ENCODE results near the gene APBB1IP. TPM values are rescaled to one million over a fixed set of nuclear protein-coding genes. Genes with fewer than 3 reads are reported as not detected.
"Not testable (repeated sequence)": the region's sequence is repeated elsewhere in the genome, so short reads cannot be mapped to it uniquely, and the experiment has no call there.

Gene APBB1IP
- total RNA-seq, 1 experiment from 2014 or later = not detected

GRCh38 chr10:26468700-26469099 is 30.6 kb downstream of the APBB1IP start:
- no peak overlapping the region for H3K27ac Mint-ChIP-seq (ENCODE audit: low read depth, unreplicated experiment)
- no peaks in the 10 kb centered on the region for H3K27me3 Mint-ChIP-seq (ENCODE audit: insufficient read depth, unreplicated experiment)
- peaks cover 8% of the 10 kb centered on the region for H3K4me1 Mint-ChIP-seq (ENCODE audit: insufficient read depth, unreplicated experiment)
- BruUV-seq (replicated peaks) = no TSS peak
- H3K4me3 Mint-ChIP-seq (ENCODE audit: unreplicated experiment) = no peak overlapping the region
- no peaks in the 10 kb centered on the region for H3K9me3 Mint-ChIP-seq (ENCODE audit: unreplicated experiment)
- intact Hi-C loops (cut with micrococcal nuclease) = no loop called here
- H3K36me3 Mint-ChIP-seq (ENCODE audit: insufficient read depth, unreplicated experiment) = peaks cover 7% of the 10 kb centered on the region
- POLR2A ChIA-PET = no interaction called here
- no peak for DNase-seq (ENCODE audit: unreplicated experiment)
- no peak for TF ChIP-seq CTCF (IDR thresholded peaks at IDR 0.05; ENCODE audit: unreplicated experiment)
- CTCF ChIA-PET = no interaction called here

GRCh38 chr10:26472492-26472778 is 34.3 kb downstream of the APBB1IP start:
- no peak overlapping the region for H3K27ac Mint-ChIP-seq (ENCODE audit: low read depth, unreplicated experiment)
- peaks cover 8% of the 10 kb centered on the region for H3K4me1 Mint-ChIP-seq (ENCODE audit: insufficient read depth, unreplicated experiment)
- ChIA-PET POLR2A (no interaction called here), CTCF (no interaction called here)
- no peak for TF ChIP-seq CTCF (IDR thresholded peaks at IDR 0.05; ENCODE audit: unreplicated experiment)
- peaks cover 7% of the 10 kb centered on the region for H3K36me3 Mint-ChIP-seq (ENCODE audit: insufficient read depth, unreplicated experiment)
- no TSS peak for BruUV-seq (replicated peaks)
- no peak overlapping the region for H3K4me3 Mint-ChIP-seq (ENCODE audit: unreplicated experiment)
- DNase-seq (ENCODE audit: unreplicated experiment) = no peak
- H3K9me3 Mint-ChIP-seq (ENCODE audit: unreplicated experiment) = no peaks in the 10 kb centered on the region
- no peaks in the 10 kb centered on the region for H3K27me3 Mint-ChIP-seq (ENCODE audit: insufficient read depth, unreplicated experiment)
- intact Hi-C loops (cut with micrococcal nuclease) = no loop called here

GRCh38 chr10:26474026-26474425 is 35.9 kb downstream of the APBB1IP start:
- H3K9me3 Mint-ChIP-seq (ENCODE audit: unreplicated experiment) = no peaks in the 10 kb centered on the region
- ChIA-PET CTCF (no interaction called here), POLR2A (no interaction called here)
- DNase-seq (ENCODE audit: unreplicated experiment) = no peak
- intact Hi-C loops (cut with micrococcal nuclease) = no loop called here
- no peak overlapping the region for H3K4me3 Mint-ChIP-seq (ENCODE audit: unreplicated experiment)
- H3K4me1 Mint-ChIP-seq (ENCODE audit: insufficient read depth, unreplicated experiment) = no peaks in the 10 kb centered on the region
- no peak for TF ChIP-seq CTCF (IDR thresholded peaks at IDR 0.05; ENCODE audit: unreplicated experiment)
- H3K27ac Mint-ChIP-seq (ENCODE audit: low read depth, unreplicated experiment) = no peak overlapping the region
- no peaks in the 10 kb centered on the region for H3K27me3 Mint-ChIP-seq (ENCODE audit: insufficient read depth, unreplicated experiment)
- H3K36me3 Mint-ChIP-seq (ENCODE audit: insufficient read depth, unreplicated experiment) = no peaks in the 10 kb centered on the region
- BruUV-seq (replicated peaks) = no TSS peak

- H3K36me3 Mint-ChIP-seq (ENCODE audit: insufficient read depth, unreplicated experiment); intact Hi-C loops (cut with micrococcal nuclease); DNase-seq (ENCODE audit: unreplicated experiment); H3K27ac Mint-ChIP-seq (ENCODE audit: low read depth, unreplicated experiment); H3K9me3 Mint-ChIP-seq (ENCODE audit: unreplicated experiment); H3K4me1 Mint-ChIP-seq (ENCODE audit: insufficient read depth, unreplicated experiment); CTCF ChIA-PET; H3K27me3 Mint-ChIP-seq (ENCODE audit: insufficient read depth, unreplicated experiment); BruUV-seq (replicated peaks); H3K4me3 Mint-ChIP-seq (ENCODE audit: unreplicated experiment); POLR2A ChIA-PET: not testable (repeated sequence)
Measured at GRCh38 chr10:26474845-26475244, 36.7 kb downstream of the APBB1IP start.

GRCh38 chr10:26475386-26475785 is 37.2 kb downstream of the APBB1IP start:
- no peak for TF ChIP-seq CTCF (IDR thresholded peaks at IDR 0.05; ENCODE audit: unreplicated experiment)
- no peaks in the 10 kb centered on the region for H3K36me3 Mint-ChIP-seq (ENCODE audit: insufficient read depth, unreplicated experiment)
- no TSS peak for BruUV-seq (replicated peaks)
- H3K27ac Mint-ChIP-seq (ENCODE audit: low read depth, unreplicated experiment) = no peak overlapping the region
- H3K27me3 Mint-ChIP-seq (ENCODE audit: insufficient read depth, unreplicated experiment) = no peaks in the 10 kb centered on the region
- no peaks in the 10 kb centered on the region for H3K4me1 Mint-ChIP-seq (ENCODE audit: insufficient read depth, unreplicated experiment)
- no peak overlapping the region for H3K4me3 Mint-ChIP-seq (ENCODE audit: unreplicated experiment)
- intact Hi-C loops (cut with micrococcal nuclease) = no loop called here
- no peaks in the 10 kb centered on the region for H3K9me3 Mint-ChIP-seq (ENCODE audit: unreplicated experiment)
- DNase-seq (ENCODE audit: unreplicated experiment) = no peak
- POLR2A ChIA-PET = no interaction called here
- CTCF ChIA-PET = no interaction called here
